Liver (tissue), 9 donors: ENCODE results near the gene FRMPD4. TPM values are rescaled to one million over a fixed set of nuclear protein-coding genes. Genes with fewer than 3 reads are reported as not detected.

ENCODE experiments used
- DNase-seq: peaks from one replicate; pipeline ENCODE4 v3.0.0-alpha.2; 2017; ENCODE audit warnings: low spot score
- H3K27ac ChIP-seq, 2 donors: one replicate each; pipeline ENCODE4 v1.7.0; 2013; ENCODE audit warnings: inconsistent platforms in 2 of 2, low read length in 2 of 2, control low read depth in 1 of 2, low read depth in 1 of 2, mild to moderate bottlenecking in 1 of 2
- H3K27me3 ChIP-seq, 4 donors: one replicate each; pipeline versions ENCODE4 v1.6.1 to v1.7.0; 2013; ENCODE audit warnings: low read length in 3 of 4, inconsistent platforms in 1 of 4, mild to moderate bottlenecking in 1 of 4, moderate library complexity in 1 of 4; ENCODE audit not compliant: control insufficient read depth in 4 of 4, insufficient read depth in 4 of 4
- H3K36me3 ChIP-seq, 4 donors: one replicate each; pipeline versions ENCODE4 v1.6.1 to v1.7.0; 2013; ENCODE audit warnings: low read length in 3 of 4, mild to moderate bottlenecking in 3 of 4, low read depth in 1 of 4, moderate library complexity in 1 of 4; ENCODE audit not compliant: control insufficient read depth in 4 of 4, insufficient read depth in 3 of 4
- H3K4me1 ChIP-seq, 4 donors: one replicate each; pipeline versions ENCODE4 v1.6.1 to v1.7.0; 2013; ENCODE audit warnings: low read length in 3 of 4, mild to moderate bottlenecking in 3 of 4, moderate library complexity in 1 of 4; ENCODE audit not compliant: control insufficient read depth in 4 of 4, insufficient read depth in 4 of 4
- H3K4me3 ChIP-seq, 3 donors: one replicate each; pipeline versions ENCODE4 v1.6.1 to v1.7.0; 2013; ENCODE audit warnings: low read length in 3 of 3, control low read depth in 1 of 3, low read depth in 1 of 3, mild to moderate bottlenecking in 1 of 3
- H3K9ac ChIP-seq, 2 donors: one replicate each; pipeline ENCODE4 v1.7.0; 2013; ENCODE audit warnings: low read length in 2 of 2, mild to moderate bottlenecking in 2 of 2, moderate library complexity in 2 of 2, control low read depth in 1 of 2, low read depth in 1 of 2
- H3K9me3 ChIP-seq, 4 donors: one replicate each; pipeline versions ENCODE4 v1.6.1 to v1.7.0; 2013; ENCODE audit warnings: low read length in 3 of 4; ENCODE audit not compliant: control insufficient read depth in 4 of 4
- ATF3 ChIP-seq: IDR thresholded peaks from 2 replicates; pipeline ENCODE4 v1.6.1; 2016; ENCODE audit warnings: antibody characterized with exemption
- EGR1 ChIP-seq, 2 donors: IDR thresholded peaks; 2 replicates each; pipeline ENCODE4 v1.6.1; 2016 to 2018; ENCODE audit warnings: antibody characterized with exemption in 2 of 2, low read depth in 2 of 2
- FOXA1 ChIP-seq: IDR thresholded peaks from 2 replicates; pipeline ENCODE4 v1.6.1; 2016; ENCODE audit warnings: antibody characterized with exemption
- GABPA ChIP-seq, 2 donors: IDR thresholded peaks in 1 of 2; conservative IDR thresholded peaks in 1 of 2; 2 replicates each; pipeline ENCODE4 v1.6.1; 2016; ENCODE audit warnings: antibody characterized with exemption in 2 of 2, mild to moderate bottlenecking in 1 of 2, moderate library complexity in 1 of 2
- HNF4A ChIP-seq, 2 donors: conservative IDR thresholded peaks; 2 replicates each; pipeline ENCODE4 v1.6.1; 2016; ENCODE audit warnings: antibody characterized with exemption in 2 of 2, mild to moderate bottlenecking in 2 of 2
- HNF4G ChIP-seq: IDR thresholded peaks from 2 replicates; pipeline ENCODE4 v1.6.1; 2016; ENCODE audit warnings: antibody characterized with exemption
- JUND ChIP-seq, 2 donors: IDR thresholded peaks; 2 replicates each; pipeline ENCODE4 v1.6.1; 2016; ENCODE audit warnings: antibody characterized with exemption in 2 of 2
- RXRA ChIP-seq, 2 donors: IDR thresholded peaks; 2 replicates each; pipeline ENCODE4 v1.6.1; 2017 to 2018; ENCODE audit warnings: antibody characterized with exemption in 2 of 2, mild to moderate bottlenecking in 1 of 2
- SP1 ChIP-seq: IDR thresholded peaks from 2 replicates; pipeline ENCODE4 v1.6.1; 2018; ENCODE audit warnings: antibody characterized with exemption, mild to moderate bottlenecking
- TAF1 ChIP-seq: conservative IDR thresholded peaks from 2 replicates; pipeline ENCODE4 v1.6.1; 2016; ENCODE audit warnings: antibody characterized with exemption, mild to moderate bottlenecking
- YY1 ChIP-seq: IDR thresholded peaks from 2 replicates; pipeline ENCODE4 v1.6.1; 2016; ENCODE audit warnings: antibody characterized with exemption, mild to moderate bottlenecking
- ZBTB33 ChIP-seq: IDR thresholded peaks from 2 replicates; pipeline ENCODE4 v1.6.1; 2016; ENCODE audit warnings: antibody characterized with exemption
- WGBS: extraction: QIAGEN DNeasy Blood & Tissue Kit; methylation state at CpG from one replicate; pipeline ENCODE4 v1.1.7; 2013; 5-methylcytosine and 5-hydroxymethylcytosine counted together
- polyA plus RNA-seq, 2 donors: library from polyadenylated mRNA; stranded (reverse) in 1 of 2; unstranded in 1 of 2; fragments of 200-250 nt in 1 of 2; fragments of >200 nt in 1 of 2; fragmentation: Nextera tagmentation in 1 of 2; extraction: Ambion mirVana in 1 of 2; gene quantifications; one replicate each; pipeline versions ENCODE4 v1.2.1 to v1.2.3, GENCODE V29; 2013 to 2015
- total RNA-seq, 2 donors: library from RNA; depleted of rRNA; stranded (reverse); fragments of >200 nt; gene quantifications; one replicate each; pipeline ENCODE4 v1.2.3, GENCODE V29; 2014
- TF ChIP-seq, protein P1 (sequence below): IDR thresholded peaks from 2 replicates; pipeline ENCODE4 v1.6.1; 2016; ENCODE audit warnings: antibody characterized with exemption
- TF ChIP-seq, protein P2 (sequence below): IDR thresholded peaks from 2 replicates; pipeline ENCODE4 v1.6.1; 2016; ENCODE audit warnings: antibody characterized with exemption, mild to moderate bottlenecking
- TF ChIP-seq, protein P3 (sequence below): fragments of 150-350 bp; IDR thresholded peaks from 2 replicates; pipeline ENCODE4 v1.5.1; 2017; ENCODE audit warnings: improper control_type of control experiment, low read depth, low read length; ENCODE audit not compliant: missing input control
- donor health status: healthy.
- donor health status: healthy.
- donor health status: healthy.
- donor health status: healthy.
- donor health status: healthy.

FRMPD4 gene
- total and polyA plus RNA-seq, 4 donors = 0.01 to 0.08 (median 0.03) TPM; not detected in 1

DNA sequence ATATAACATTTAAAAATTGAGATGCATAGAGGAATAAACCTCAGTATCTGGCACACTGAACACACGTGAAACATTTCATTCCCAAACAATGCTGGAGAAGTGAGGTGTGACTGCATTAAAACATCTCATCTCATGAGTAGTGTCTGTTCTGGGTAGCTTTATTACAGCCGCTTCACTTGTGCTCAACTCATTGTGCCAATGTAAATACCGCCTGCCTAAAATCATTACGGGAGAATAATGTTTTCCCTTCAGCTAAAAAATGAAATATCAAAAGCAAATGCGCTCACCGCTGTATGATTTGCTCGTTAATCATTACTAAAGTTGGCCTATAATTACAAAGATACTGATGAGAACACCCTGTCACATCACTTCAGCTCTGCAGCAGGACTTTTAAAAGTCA, 542.8 kb downstream of the FRMPD4 start:
- DNase-seq = no peak
- Histone ChIP-seq H3K27me3 (no peaks in the 10 kb centered on the region), H3K9me3 (no peaks in the 10 kb centered on the region), H3K27ac (no peak overlapping the region), H3K36me3 (no peaks in the 10 kb centered on the region), H3K4me3 (no peak overlapping the region), H3K9ac (no peak overlapping the region), H3K4me1 (no peaks in the 10 kb centered on the region)
- no peak for TF ChIP-seq HNF4A (conservative IDR thresholded peaks at IDR 0.05)
- TF ChIP-seq FOXA1 = no peak
- TF ChIP-seq SP1 = no peak
- TF ChIP-seq HNF4G = no peak
- TF ChIP-seq, protein P1, sequence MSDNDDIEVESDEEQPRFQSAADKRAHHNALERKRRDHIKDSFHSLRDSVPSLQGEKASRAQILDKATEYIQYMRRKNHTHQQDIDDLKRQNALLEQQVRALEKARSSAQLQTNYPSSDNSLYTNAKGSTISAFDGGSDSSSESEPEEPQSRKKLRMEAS = no peak
- WGBS = 68% methylated on average over 7 of the region's 7 CpGs

DNA sequence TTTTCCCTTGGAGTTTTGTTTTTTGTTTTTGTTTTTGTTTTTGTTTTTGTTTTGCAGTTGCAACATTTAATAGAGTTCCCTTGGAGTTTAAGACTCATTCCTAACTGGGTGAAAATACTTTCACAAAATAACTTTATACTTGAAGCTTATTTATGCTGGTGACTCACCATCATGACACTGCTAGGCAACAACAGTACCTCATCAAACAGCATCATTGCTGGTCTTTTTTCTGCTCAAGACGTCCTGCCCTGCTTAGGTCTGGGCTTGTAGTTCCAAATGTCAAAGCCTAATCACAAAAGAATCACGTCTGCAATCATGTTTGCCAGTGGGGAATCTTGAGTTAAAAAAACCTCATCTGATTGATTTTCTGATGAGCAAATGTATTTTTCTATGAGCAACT, 547.3 kb downstream of the FRMPD4 start:
- no peak overlapping the region for H3K27ac ChIP-seq
- no peak overlapping the region for H3K9ac ChIP-seq
- TF ChIP-seq TAF1 (no peak), EGR1 (IDR thresholded peaks at IDR 0.05; ENCODE audit: low read depth in 2 of 2) (no peak), YY1 (no peak)
- no peaks in the 10 kb centered on the region for H3K4me1 ChIP-seq
- H3K36me3 ChIP-seq = no peaks in the 10 kb centered on the region
- no peaks in the 10 kb centered on the region for H3K27me3 ChIP-seq
- no peak for DNase-seq
- no peaks in the 10 kb centered on the region for H3K9me3 ChIP-seq
- H3K4me3 ChIP-seq = no peak overlapping the region
- 23% methylated on average over 2 of the region's 2 CpGs for WGBS

DNA sequence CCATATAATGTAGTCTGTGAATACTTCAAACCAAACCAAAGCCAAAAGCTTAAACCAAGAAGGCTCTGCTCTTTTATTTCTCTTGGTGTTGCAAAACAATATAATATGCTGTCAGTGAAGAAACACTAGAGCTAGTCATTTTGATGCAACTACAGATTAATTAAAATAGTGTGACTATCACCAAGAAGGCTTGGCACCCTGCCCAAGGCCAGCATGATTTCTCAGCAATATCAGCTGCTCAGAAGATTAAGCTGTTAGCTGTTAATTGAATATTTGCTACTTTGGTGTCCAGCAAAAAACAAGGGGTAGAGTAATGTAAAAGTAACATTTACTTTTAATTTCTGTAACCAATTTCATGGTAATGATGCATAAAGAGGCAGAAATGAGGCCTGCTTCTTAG, 548.1 kb downstream of the FRMPD4 start:
- Histone ChIP-seq H3K36me3 (no peaks in the 10 kb centered on the region), H3K27me3 (no peaks in the 10 kb centered on the region), H3K27ac (no peak overlapping the region), H3K4me3 (no peak overlapping the region), H3K9me3 (no peaks in the 10 kb centered on the region), H3K9ac (no peak overlapping the region), H3K4me1 (no peaks in the 10 kb centered on the region)
- DNase-seq = no peak
- TF ChIP-seq RXRA (IDR thresholded peaks at IDR 0.05) (no peak), FOXA1 (no peak), SP1 (no peak), YY1 (no peak), GABPA (IDR thresholded peaks at IDR 0.05 in 1 of 2, conservative IDR thresholded peaks at IDR 0.05 in 1 of 2) (no peak), ZBTB33 (no peak), JUND (IDR thresholded peaks at IDR 0.05) (no peak), ATF3 (no peak), TAF1 (no peak)
- TF ChIP-seq, protein P1 = no peak
- TF ChIP-seq, protein P2, sequence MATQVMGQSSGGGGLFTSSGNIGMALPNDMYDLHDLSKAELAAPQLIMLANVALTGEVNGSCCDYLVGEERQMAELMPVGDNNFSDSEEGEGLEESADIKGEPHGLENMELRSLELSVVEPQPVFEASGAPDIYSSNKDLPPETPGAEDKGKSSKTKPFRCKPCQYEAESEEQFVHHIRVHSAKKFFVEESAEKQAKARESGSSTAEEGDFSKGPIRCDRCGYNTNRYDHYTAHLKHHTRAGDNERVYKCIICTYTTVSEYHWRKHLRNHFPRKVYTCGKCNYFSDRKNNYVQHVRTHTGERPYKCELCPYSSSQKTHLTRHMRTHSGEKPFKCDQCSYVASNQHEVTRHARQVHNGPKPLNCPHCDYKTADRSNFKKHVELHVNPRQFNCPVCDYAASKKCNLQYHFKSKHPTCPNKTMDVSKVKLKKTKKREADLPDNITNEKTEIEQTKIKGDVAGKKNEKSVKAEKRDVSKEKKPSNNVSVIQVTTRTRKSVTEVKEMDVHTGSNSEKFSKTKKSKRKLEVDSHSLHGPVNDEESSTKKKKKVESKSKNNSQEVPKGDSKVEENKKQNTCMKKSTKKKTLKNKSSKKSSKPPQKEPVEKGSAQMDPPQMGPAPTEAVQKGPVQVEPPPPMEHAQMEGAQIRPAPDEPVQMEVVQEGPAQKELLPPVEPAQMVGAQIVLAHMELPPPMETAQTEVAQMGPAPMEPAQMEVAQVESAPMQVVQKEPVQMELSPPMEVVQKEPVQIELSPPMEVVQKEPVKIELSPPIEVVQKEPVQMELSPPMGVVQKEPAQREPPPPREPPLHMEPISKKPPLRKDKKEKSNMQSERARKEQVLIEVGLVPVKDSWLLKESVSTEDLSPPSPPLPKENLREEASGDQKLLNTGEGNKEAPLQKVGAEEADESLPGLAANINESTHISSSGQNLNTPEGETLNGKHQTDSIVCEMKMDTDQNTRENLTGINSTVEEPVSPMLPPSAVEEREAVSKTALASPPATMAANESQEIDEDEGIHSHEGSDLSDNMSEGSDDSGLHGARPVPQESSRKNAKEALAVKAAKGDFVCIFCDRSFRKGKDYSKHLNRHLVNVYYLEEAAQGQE = no peak
- TF ChIP-seq, protein P3, sequence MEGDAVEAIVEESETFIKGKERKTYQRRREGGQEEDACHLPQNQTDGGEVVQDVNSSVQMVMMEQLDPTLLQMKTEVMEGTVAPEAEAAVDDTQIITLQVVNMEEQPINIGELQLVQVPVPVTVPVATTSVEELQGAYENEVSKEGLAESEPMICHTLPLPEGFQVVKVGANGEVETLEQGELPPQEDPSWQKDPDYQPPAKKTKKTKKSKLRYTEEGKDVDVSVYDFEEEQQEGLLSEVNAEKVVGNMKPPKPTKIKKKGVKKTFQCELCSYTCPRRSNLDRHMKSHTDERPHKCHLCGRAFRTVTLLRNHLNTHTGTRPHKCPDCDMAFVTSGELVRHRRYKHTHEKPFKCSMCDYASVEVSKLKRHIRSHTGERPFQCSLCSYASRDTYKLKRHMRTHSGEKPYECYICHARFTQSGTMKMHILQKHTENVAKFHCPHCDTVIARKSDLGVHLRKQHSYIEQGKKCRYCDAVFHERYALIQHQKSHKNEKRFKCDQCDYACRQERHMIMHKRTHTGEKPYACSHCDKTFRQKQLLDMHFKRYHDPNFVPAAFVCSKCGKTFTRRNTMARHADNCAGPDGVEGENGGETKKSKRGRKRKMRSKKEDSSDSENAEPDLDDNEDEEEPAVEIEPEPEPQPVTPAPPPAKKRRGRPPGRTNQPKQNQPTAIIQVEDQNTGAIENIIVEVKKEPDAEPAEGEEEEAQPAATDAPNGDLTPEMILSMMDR = no peak
